SK-N-MC (cell line): ENCODE measurements around the gene COL4A5.
"Not testable (repeated sequence)": the region's sequence is repeated elsewhere in the genome, so short reads cannot be mapped to it uniquely, and the experiment has no call there.

Source experiments
- DNase-seq: peaks from one replicate; pipeline ENCODE4 v3.0.0-alpha.2; 2011; ENCODE audit warnings: low read depth, low spot score
- H3K27ac ChIP-seq: fragments of 200-600 bp; sonication (generic); 2 replicates; pipeline ENCODE4 v1.5.1; 2016; ENCODE audit warnings: mixed run types
- H3K36me3 ChIP-seq: fragments of 200-600 bp; sonication (generic); 2 replicates; pipeline ENCODE4 v1.6.1; 2017; ENCODE audit warnings: antibody characterized with exemption, low read length, mixed read lengths; ENCODE audit not compliant: insufficient read depth
- H3K4me3 ChIP-seq: fragments of 200-600 bp; sonication (generic); 2 replicates; pipeline ENCODE4 v1.5.1; 2016
- H3K9ac ChIP-seq: fragments of 200-600 bp; sonication (generic); 2 replicates; pipeline ENCODE4 v1.8.0; 2017; ENCODE audit warnings: mixed run types, mixed read lengths; ENCODE audit not compliant: insufficient read length
- H3K9me3 ChIP-seq: fragments of 200-600 bp; sonication (generic); 2 replicates; pipeline ENCODE4 v1.6.1; 2017; ENCODE audit warnings: low read depth, mild to moderate bottlenecking, antibody characterized with exemption, low read length, moderate library complexity, mixed read lengths
- EZH2 ChIP-seq: fragments of 200-600 bp; sonication (generic); IDR thresholded peaks from one replicate; pipeline ENCODE4 v1.6.1; 2017; ENCODE audit warnings: antibody characterized with exemption
- FOXP2 ChIP-seq: optimal IDR thresholded peaks from 2 replicates; pipeline ENCODE3; 2011; ENCODE audit warnings: mild to moderate bottlenecking, moderate library complexity; ENCODE audit not compliant: insufficient read depth; ENCODE audit errors: extremely low read length, control extremely low read depth
- POLR2AphosphoS5 ChIP-seq: IDR thresholded peaks from 2 replicates; pipeline ENCODE4 v1.6.1; 2012; ENCODE audit warnings: mild to moderate bottlenecking, low read depth, low read length, borderline replicate concordance

The COL4A5 gene

GRCh38 chrX:108439961-108440696, 491 bp downstream of the COL4A5 start:
- Histone ChIP-seq H3K36me3 (no peaks in the 10 kb centered on the region), H3K9me3 (no peaks in the 10 kb centered on the region), H3K4me3 (peak overlapping the region; percentile 42), H3K9ac (no peak overlapping the region), H3K27ac (no peak overlapping the region)
- TF ChIP-seq FOXP2 (no peak), POLR2AphosphoS5 (no peak), EZH2 (no peak)
- no peak for DNase-seq

DNA sequence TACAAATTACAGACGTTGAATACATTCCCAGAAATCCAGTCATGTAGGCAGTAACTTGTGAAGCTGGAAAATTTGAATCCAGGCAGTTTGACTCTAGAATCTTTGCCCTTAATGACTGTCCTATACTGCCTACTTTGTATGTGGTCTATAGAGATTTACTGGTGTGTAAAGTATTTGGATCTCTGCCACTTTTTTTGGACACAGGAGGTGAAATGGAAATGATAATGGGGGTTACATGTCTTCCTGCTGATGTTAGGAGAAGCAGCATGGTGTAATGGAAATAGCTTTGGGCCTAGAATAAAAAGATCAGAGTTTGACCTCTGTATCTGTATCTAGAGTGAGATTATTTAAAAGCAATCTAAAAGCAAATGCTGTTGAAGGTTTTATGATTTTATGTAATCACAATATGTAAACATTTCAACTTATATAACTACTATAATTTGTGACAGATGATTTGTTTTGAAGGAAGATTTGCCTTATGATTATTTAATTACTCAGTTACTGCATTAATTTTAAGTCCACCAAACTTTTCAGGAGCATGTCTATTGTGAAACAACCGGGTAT, 3.3 kb downstream of the COL4A5 start:
- Histone ChIP-seq H3K27ac (no peak overlapping the region), H3K4me3 (no peak overlapping the region), H3K36me3 (no peaks in the 10 kb centered on the region), H3K9ac (no peak overlapping the region), H3K9me3 (no peaks in the 10 kb centered on the region)
- DNase-seq = no peak
- TF ChIP-seq EZH2 (no peak), POLR2AphosphoS5 (no peak), FOXP2 (no peak)

- Histone ChIP-seq H3K9ac (no peak overlapping the region), H3K4me3 (no peak overlapping the region), H3K36me3 (no peaks in the 10 kb centered on the region), H3K27ac (no peak overlapping the region), H3K9me3 (no peaks in the 10 kb centered on the region)
- no peak for DNase-seq
- no peak for TF ChIP-seq POLR2AphosphoS5
- TF ChIP-seq EZH2 = no peak
- no peak for TF ChIP-seq FOXP2
Observed at GRCh38 chrX:108447303-108447702, 7.7 kb downstream of the COL4A5 start.

DNA sequence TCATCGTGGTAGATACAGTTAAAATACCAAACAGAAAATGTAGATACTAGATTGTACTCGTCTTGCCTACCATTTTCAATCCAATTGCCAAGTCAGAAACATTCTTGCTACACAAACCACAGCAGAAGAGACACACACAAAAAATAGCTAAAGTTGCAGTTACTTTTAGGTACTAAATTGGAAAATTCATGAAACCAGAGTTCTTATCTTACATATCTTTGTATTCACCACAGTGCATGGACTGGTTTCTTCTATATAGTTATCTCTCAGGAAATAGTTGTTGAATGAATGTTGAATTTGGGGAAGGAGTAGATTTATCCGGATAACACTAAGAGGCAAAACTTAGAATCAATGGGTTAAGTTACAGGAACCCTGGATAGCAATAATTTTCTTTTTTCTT, 14.2 kb downstream of the COL4A5 start:
- no peaks in the 10 kb centered on the region for H3K36me3 ChIP-seq
- H3K27ac ChIP-seq = no peak overlapping the region
- DNase-seq = no peak
- no peak overlapping the region for H3K9ac ChIP-seq
- no peaks in the 10 kb centered on the region for H3K9me3 ChIP-seq
- H3K4me3 ChIP-seq = no peak overlapping the region
- no peak for TF ChIP-seq EZH2
- no peak for TF ChIP-seq POLR2AphosphoS5
- no peak for TF ChIP-seq FOXP2

DNA sequence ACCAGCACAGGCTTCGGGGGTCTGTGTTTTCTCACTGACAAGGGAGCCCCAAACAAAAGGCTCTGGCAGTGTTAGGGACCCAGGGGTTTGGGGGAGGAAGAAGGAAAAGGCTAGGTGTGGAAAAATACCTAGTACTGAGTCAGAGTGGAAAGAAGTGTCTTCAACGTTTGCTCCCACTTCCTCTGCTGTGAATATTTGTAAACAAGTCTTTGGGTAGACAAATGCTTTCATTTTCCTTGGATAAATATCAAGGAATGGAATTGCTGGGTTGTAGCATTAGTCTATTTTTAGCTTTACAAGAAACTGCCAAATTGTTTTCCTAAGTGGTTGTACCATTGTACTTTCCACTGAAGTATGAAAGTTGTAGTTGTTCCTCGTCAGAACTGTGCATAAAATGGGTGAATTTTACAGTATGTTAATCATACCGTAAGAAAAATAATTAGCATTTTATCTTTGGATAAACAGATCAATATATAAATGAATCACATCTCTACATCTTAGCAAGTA, 17.4 kb downstream of the COL4A5 start:
- Histone ChIP-seq H3K9me3 (no peaks in the 10 kb centered on the region), H3K27ac (no peak overlapping the region), H3K4me3 (no peak overlapping the region), H3K9ac (no peak overlapping the region), H3K36me3 (no peaks in the 10 kb centered on the region)
- no peak for DNase-seq
- no peak for TF ChIP-seq FOXP2
- no peak for TF ChIP-seq EZH2
- TF ChIP-seq POLR2AphosphoS5 = no peak

GRCh38 chrX:108464604-108465003, 25.0 kb downstream of the COL4A5 start:
- Histone ChIP-seq H3K9ac (no peak overlapping the region), H3K4me3 (no peak overlapping the region), H3K9me3 (no peaks in the 10 kb centered on the region), H3K27ac (no peak overlapping the region), H3K36me3 (no peaks in the 10 kb centered on the region)
- TF ChIP-seq FOXP2 = no peak
- TF ChIP-seq EZH2 = no peak
- TF ChIP-seq POLR2AphosphoS5 = no peak
- no peak for DNase-seq

DNA sequence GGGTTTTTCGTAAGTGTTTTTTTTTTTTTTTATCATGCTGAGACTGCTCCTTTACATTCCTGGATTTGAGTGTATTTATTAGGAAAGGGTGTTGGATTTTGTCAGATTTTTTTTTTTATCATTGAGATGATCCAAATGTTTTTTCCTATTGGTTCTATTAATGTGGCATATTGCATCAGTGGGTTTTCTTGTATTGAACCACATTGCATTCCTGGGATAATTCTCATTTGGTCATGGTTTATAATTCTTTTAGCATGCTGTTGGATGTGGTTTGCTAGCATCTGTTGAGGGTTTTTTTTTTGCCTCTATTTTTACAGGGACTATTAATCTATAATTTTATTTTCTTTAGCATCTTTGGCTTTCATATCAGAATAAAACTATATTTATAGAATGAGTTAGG, 28.8 kb downstream of the COL4A5 start:
- H3K27ac ChIP-seq = no peak overlapping the region
- H3K4me3 ChIP-seq = no peak overlapping the region
- TF ChIP-seq FOXP2 = no peak
- no peak for TF ChIP-seq POLR2AphosphoS5
- TF ChIP-seq EZH2 = no peak
- no peak for DNase-seq
- no peaks in the 10 kb centered on the region for H3K36me3 ChIP-seq
- no peak overlapping the region for H3K9ac ChIP-seq
- H3K9me3 ChIP-seq = no peaks in the 10 kb centered on the region

GRCh38 chrX:108473979-108474378, 34.3 kb downstream of the COL4A5 start:
- no peaks in the 10 kb centered on the region for H3K9me3 ChIP-seq
- H3K9ac ChIP-seq = no peak overlapping the region
- no peak for DNase-seq
- H3K4me3 ChIP-seq = no peak overlapping the region
- H3K36me3 ChIP-seq = no peaks in the 10 kb centered on the region
- no peak overlapping the region for H3K27ac ChIP-seq
- TF ChIP-seq EZH2 (no peak), FOXP2 (no peak), POLR2AphosphoS5 (no peak)

- not testable (repeated sequence) for H3K27ac ChIP-seq, H3K9me3 ChIP-seq, DNase-seq, H3K9ac ChIP-seq, H3K4me3 ChIP-seq, H3K36me3 ChIP-seq
Observed at GRCh38 chrX:108481528-108481927, 41.9 kb downstream of the COL4A5 start.
